GM19099 (cell line): Measurements from ENCODE around the gene ADAM12.

Experiments
- POLR2A ChIP-seq: IDR thresholded peaks from 3 replicates; pipeline ENCODE4 v1.6.1; 2011; ENCODE audit warnings: low read depth; ENCODE audit not compliant: insufficient read length; ENCODE audit errors: extremely low read depth

The ADAM12 gene

DNA sequence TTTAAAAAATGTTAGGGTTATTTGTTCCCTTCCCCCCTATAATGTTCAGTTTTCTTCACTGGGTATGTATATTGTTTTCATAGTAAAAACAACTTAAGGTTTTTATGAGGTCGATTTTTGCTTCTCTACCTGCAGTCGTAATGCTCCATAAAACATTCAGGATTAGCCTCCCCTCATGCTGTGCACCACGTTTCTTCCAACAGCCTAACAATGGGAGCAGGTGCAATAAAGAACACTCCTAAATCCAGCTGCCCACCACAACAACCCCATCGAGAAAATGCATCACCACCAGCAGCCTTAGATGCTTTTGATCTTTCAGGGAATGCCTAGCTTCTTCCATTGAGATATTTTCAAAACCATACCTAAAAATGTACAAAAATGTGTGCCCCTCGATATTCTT, 111.1 kb downstream of the ADAM12 start:
- no peak for TF ChIP-seq POLR2A

DNA sequence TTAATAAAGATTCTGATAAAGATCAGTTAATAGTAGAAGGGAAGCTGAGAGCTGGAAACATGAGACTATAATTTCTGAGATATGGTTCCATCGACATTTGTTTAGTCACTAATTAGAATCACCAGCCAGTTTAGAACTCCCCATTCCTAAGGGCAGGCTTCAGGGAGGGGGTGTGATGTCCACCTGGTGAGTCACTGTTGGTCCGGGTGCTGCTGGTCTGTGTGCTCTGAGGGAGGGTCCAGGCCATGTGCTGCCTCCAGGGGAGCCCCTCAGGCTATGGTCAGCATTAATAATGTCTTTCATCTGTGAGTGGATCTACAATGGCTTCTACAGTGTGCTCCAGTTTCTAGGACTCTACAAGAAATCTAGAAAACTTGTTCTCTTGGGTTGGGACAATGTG, 115.8 kb downstream of the ADAM12 start:
- no peak for TF ChIP-seq POLR2A

DNA sequence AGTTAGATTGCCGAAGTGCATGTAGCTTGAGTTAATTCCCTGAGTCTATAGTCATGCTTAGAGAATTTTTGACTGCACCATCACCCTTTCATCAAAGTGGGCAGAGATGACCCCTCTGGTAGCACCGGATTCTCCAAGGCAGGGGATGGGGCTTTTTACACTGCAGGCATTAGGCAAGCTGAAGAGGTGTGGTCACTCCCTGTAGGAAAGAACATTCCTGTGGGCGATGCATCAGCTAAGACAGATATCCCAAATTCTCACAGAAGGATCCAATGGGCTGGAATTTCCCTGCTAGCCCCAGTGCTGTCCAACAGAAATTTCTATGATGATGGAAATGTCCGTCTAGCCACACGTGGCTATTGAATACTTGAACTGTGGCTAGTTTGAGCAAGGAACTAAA, 118.2 kb downstream of the ADAM12 start:
- TF ChIP-seq POLR2A = no peak

DNA sequence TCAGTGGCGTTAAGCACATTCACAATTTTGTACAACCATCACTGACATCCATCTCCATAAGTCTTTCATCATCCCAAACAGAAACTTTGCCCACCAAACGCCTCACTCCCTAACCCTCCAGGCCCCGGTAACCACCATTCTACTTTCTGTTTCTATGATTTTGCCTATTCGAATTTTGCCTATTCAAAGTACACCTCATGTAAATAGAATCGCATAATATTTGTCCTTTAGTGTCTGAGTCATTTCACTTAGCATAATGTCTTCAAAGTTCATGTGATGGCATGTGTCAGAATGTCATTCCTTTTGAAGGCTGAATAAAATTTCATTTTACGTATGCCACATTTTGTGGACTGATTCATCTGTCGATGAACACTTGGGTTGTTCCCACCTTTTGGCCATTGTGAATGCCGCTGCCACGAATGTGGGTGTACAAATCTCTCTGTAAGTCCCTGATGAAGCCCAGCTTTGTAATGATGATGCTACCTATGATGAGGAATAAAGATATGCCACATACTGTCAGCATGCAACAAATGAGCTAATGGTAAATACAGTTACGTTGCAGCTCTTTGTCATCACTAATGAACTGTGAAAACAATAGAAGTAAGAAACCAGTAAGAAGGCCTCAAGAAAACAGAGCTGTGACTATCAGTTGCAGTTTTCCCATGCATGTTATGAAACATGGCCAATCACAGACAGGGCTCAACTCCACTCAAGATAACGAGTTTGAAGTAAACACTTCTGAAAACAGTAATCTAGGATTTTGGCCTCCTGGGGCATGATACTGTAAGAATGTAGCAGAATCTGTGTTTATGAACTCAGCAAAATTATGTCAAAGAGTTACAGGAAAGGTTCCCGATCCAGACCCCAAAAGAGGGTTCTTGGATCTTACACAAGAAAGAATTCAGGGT, 120.0 kb downstream of the ADAM12 start:
- TF ChIP-seq POLR2A = no peak

DNA sequence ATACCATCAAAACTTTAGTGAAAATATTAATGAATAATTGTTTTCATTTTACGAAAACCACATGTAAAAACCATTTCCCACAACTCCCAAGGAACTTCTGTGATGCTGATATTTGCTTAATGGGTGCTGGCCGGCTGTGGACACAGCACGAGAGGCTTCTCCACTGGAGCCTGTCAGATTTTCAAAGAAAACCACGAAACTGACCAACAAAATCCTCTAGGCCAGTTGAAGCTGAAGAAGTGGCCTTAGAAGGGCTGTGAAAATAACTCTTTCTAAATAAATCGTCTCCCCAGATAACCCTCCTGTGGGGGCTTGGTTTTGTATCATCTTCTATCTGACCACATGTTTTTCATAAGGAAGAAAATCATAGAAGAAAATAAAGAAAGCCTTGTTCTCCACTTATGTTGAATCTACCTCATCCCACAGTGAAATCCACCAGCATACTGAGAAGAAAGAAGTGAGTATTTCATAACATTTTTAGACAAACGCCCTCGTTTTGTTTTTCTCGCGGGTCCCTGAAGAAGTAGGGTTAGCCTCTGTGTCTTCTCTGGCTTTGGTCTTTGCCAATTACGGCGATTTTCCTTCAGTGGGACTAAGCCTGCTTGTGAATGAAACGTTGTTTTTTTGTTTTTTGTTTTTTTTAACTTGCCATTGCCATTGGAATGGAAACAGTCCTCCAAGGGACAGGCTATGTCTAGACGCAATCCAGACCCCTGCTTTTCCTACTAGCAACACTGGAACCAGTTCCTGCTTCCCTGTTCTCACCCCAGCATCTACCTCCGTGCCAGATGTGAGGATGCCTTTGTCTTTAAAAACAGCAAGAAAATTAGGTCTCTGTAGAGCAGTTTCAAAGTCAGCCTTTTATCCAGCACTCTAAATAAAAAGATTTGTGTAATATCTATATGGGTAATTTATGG, 123.9 kb downstream of the ADAM12 start:
- TF ChIP-seq POLR2A = no peak

DNA sequence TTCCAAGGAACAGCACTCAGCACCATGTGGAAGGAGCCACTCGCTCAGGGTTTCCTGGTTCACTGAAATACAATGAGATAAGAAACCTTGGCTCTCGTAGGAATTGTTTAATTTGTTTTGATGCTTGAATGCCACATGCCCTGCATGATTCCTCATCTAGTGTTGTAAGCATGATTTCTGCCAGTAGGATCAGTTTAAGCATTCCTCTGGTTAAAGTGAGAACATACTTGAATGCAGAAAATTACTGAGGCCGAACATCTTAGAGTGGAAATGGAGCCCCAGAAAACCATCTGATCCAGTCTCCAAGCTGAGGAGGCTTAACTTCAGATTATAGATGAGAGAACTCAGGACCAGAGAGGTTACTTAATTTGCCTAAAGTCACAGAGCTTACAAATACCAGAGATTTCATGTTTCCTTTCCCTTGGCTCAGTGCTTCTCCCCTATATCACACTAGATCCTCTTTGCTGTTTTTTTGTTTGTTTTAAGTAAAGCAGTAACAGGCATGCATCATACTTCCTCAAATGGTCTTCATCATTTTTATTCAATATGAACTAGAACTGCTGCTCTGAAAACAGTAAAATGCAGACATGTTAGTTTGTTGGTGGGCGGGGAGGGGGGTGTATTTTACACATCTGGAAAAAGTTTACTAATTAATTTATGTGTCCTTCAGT, 125.1 kb downstream of the ADAM12 start:
- TF ChIP-seq POLR2A = no peak

DNA sequence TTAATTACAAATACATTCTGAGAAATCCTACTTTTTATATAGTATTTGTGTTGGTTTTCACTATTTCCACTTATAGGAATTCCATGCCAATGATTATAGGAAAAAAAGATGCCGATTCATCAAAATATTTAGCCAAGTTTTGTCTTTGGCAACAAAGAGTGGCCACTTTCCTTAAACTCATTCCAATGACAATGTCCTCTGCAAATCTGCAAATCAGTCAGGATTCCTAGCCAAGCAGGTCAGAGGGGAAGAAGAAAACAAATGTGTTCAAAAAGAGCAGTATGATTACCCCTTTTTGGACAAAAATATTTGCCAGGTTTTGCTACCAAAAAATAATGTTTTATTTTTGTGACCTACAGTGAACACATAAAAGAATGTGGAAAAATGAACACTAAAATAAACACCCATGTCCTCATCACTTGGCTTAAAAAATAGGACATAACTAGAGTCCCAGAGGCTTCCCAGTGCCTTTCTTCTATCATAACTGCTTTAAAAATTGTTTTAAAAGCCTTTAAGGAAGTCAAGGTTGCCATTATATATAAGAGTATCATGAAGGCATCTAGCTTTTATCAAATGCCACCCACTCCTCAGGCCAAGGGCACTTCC, 125.9 kb downstream of the ADAM12 start:
- TF ChIP-seq POLR2A = no peak

DNA sequence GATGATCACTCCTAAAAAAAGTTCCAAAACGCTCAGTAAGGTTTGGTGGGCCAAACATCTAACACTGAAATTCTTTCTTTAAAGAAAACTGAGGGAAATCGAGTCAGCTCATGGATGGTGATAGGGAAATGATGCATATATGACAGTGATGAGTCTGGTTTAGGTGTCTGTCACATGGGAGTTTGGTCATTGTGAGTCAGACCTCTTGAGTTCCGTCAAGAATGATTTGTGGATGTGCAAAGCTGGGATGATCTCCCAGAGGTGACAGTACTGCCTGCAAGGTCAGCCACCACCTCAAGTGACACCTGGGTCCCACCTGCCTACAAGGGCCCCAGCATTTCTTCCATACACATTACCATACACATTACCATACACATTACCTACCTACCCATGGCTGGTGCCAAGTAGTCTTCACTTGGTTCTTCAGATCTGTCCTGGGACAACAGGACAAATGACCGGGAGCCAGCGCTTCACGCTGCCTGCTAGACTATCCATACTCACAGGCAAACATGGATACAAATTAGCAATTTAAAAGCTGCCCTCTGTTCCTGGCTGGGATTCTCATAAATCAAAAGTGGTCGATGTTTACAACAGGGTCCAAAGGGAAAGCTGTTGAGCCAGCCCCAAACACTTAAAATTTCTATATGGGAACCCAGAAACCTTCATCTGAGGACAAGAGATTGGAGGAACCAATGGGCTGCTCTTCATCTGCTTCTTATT, 128.4 kb downstream of the ADAM12 start:
- no peak for TF ChIP-seq POLR2A

DNA sequence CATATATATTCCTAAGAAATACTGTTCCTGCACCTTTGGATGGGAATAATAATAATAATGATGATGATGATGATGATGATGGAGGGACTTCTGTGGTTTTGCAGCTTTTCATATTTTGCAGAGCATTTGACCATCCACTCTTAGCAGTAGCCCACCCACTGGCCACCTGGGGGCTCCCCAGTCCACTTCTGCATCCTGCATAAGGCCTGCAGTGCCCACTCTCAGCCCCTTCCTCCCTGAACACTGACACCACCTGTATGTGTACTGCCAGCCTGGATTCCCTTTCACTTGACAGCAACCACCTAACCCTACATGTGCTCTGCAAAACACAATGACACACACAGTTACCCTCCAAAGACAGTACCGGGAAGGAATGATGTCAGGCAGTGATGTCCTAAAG, 131.4 kb downstream of the ADAM12 start:
- no peak for TF ChIP-seq POLR2A

DNA sequence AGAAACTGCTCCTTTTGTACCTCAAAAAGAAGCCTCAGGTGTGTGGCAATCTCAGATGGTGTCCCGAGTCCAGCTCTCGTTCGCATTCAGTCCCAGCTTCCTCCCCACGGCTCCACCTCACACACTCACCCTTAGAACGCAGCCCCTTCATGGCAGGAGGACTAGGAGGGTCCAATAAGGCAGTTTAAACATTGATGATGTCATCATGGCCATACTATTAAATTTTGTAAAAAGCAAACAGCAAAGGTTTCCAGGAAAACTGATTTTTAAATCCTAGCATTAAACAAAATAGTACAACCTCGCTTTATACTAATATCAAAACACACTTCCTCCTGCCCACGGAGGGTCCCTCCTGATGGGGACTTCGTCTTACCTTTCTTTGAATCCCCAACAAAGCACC, 133.0 kb downstream of the ADAM12 start:
- TF ChIP-seq POLR2A = no peak

DNA sequence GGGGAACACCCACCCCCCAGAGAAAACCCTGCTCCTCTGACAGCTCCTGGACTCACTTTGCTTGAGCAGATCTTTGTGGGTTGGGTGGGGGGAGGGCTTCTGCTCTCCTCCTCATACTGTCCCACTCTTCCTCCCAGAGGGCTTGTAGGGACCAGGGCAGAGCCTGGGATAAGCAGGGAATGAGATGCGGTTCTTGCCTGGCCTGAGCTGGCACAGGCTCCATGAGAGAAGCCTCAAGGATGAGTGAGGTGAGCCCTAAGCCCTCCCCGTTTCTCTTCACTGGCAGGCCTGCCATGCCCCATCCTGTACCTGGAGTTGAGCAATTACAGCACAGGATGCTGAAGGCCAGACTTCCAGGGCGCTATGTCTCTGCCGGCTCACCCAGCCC, 134.7 kb downstream of the ADAM12 start:
- TF ChIP-seq POLR2A = no peak

DNA sequence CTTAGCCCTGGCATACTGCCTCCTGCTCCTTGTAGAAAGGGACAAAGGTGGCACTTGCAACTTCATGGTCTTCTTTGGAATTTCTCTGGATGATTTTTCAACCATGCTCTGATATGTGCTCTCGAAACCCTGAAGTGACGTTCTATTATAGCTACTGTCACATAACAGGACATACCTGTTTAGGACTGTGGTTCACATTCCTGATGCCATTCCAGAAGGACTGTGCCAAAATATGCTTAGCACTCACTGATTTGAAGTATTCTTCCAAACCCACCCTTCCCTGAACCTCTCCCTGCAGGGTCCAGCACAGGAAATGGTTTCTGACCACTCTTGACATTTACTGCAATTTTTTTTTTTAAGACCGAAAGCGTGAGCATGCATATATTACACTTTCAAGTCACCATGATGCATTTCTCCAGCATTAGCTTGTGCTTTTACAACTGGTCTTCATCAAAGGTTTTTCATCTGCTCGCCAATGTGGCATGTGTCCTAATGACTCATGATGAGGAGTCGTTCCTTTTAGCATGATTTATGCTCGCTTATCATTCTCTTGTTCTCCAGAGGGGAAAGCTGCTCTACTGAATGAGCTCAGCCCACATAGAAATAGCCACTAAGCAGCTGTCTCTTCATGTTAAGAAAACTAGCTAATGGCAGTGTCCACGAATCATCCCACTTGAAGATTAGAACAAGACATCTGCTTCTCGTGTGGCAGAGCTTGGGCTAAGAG, 135.2 kb downstream of the ADAM12 start:
- no peak for TF ChIP-seq POLR2A

DNA sequence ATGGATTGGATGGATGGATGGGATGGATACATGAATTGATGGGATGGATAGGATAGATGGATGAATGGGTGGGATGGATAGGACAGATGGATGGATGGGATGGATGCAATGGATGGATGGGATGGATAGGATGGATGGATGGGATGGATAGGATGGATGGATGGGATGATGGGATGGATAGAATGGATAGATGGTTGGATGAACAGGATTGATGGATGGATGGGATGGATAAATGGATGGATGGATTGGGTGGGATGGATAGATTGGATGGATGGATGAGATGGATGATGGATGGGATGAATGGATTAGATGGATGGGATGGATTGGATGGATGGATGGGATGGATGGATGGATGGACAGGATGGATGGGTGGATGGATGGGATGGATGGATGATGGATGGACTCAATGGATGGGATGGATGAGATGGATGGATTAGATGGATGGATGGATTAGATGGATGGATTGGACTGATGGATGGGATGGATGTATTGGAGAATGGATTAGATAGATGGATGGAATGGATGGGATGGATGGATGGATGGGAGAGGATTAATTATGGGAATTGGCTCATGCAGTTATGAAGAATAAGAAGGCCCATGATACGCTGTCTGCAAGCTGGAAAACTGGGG, 136.4 kb downstream of the ADAM12 start:
- no peak for TF ChIP-seq POLR2A

DNA sequence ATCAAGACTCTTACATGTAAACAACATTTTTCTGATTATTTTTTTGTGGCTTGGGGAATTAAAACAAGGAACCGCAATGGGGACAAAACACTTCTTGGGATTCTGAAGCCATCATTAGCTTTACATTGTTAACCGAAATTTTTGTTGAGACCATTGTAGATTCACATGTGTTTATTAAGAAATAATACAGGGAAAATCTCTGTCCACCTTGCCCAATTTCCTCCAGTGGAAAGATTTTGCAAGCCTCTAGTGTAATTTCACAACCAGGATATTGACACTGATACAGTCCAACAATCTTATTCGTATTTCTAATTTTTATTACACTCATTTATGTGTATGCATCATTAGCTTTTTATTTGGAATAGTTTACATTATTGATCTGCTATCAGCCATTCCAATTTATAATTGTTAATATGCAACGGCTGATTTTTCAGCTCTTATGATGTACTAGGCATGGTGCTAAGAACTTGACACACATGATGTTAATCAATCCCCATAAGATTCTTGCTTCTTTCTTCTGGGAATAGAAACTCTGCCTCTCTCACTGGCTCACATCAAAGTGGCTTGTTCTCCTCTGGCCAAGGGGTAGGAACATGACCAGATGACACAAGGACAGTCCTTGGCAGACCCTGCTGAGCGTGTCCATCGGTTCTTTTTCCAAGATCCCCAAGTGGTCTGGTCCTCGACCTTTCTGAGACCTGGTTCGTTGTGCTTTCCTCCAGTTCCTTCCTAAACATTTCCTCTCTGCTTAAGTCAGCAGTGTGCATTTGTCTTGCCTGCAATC, 137.6 kb downstream of the ADAM12 start:
- TF ChIP-seq POLR2A = no peak
